Vagina (tissue), 2 donors: ENCODE measurements around the gene ZNF316.

Source experiments
- POLR2A ChIP-seq, 2 donors: fragments of 450-650 bp; IDR thresholded peaks; one replicate each; pipeline ENCODE4 v1.6.1; 2017; ENCODE audit warnings: antibody characterized with exemption in 2 of 2, mild to moderate bottlenecking in 2 of 2, moderate library complexity in 2 of 2
- TF ChIP-seq, protein P1 (sequence below), 3 experiments: fragments of 450-650 bp in 2 of 3; fragments of 200-600 bp in 1 of 3; sonication (generic) in 1 of 3; IDR thresholded peaks; one replicate each; pipeline ENCODE4 v1.5.1; 2017 to 2019; ENCODE audit warnings: antibody characterized with exemption in 3 of 3, mild to moderate bottlenecking in 2 of 3, moderate library complexity in 2 of 3

DNA sequence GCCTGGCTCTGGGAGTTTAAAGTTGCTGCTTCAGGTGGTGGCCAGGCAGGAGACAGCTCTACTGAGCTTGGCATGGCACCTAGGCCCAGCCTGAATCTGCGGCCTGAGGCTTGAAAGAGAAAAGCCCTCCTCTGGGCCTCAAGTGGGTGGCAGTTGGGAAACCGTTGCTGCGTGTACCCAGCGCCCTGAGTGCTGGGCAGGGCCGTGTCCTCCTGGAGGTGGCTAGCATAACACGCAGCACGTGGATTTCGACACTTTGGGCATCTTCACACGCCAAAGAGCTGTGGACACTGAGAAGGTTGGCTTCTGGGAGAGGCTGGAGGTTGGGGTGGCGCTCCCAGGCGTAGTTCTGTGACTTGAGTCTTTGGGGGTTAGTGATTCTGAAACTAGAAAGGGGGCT lies 2.5 kb downstream of the ZNF316 start:
- TF ChIP-seq POLR2A (IDR thresholded peaks at IDR 0.05): no peak
- TF ChIP-seq, protein P1, sequence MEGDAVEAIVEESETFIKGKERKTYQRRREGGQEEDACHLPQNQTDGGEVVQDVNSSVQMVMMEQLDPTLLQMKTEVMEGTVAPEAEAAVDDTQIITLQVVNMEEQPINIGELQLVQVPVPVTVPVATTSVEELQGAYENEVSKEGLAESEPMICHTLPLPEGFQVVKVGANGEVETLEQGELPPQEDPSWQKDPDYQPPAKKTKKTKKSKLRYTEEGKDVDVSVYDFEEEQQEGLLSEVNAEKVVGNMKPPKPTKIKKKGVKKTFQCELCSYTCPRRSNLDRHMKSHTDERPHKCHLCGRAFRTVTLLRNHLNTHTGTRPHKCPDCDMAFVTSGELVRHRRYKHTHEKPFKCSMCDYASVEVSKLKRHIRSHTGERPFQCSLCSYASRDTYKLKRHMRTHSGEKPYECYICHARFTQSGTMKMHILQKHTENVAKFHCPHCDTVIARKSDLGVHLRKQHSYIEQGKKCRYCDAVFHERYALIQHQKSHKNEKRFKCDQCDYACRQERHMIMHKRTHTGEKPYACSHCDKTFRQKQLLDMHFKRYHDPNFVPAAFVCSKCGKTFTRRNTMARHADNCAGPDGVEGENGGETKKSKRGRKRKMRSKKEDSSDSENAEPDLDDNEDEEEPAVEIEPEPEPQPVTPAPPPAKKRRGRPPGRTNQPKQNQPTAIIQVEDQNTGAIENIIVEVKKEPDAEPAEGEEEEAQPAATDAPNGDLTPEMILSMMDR (IDR thresholded peaks at IDR 0.05): no peak
